OCI-LY7 (cell line): ENCODE measurements around the gene MRPL50. TPM values are rescaled to one million over a fixed set of nuclear protein-coding genes. Genes with fewer than 3 reads are reported as not detected.
A peak's percentile ranks its signal among the peaks of the same experiment; 100 is the strongest.

Experiments
- BruUV-seq: library from RNA; stranded (reverse); fragments of 400-500 nt; replicated peaks from 2 replicates; lab custom pipeline; 2021; lab: Mats Ljungman, UMichigan
- CTCF ChIA-PET: fragments of 300-600 bp; sonication (Branson Sonifier 250); formaldehyde crosslinking; loops from one replicate; lab custom pipeline; 2022; ENCODE audit warnings: antibody characterized with exemption; ENCODE audit not compliant: unreplicated experiment; lab: Charles Lee
- POLR2A ChIA-PET: fragments of 300-600 bp; sonication (Branson Sonifier 250); formaldehyde crosslinking; loops from one replicate; lab custom pipeline; 2022; ENCODE audit warnings: antibody characterized with exemption; lab: Charles Lee
- DNase-seq: peaks from one replicate; pipeline ENCODE4 v3.0.0-alpha.2; 2015; ENCODE audit warnings: low spot score
- H2AFZ ChIP-seq: fragments of 200-600 bp; sonication (generic), shearing (Covaris generic); 2 replicates; pipeline ENCODE4 v1.6.1; 2014; ENCODE audit warnings: mild to moderate bottlenecking, antibody characterized with exemption, low read length, moderate library complexity
- H3K27ac ChIP-seq: fragments of 200-600 bp; sonication (generic); 2 replicates; pipeline ENCODE4 v1.5.1; 2014; ENCODE audit warnings: mixed run types, low read depth, mild to moderate bottlenecking, moderate library complexity, low read length, inconsistent platforms; ENCODE audit not compliant: poor library complexity, severe bottlenecking
- H3K36me3 ChIP-seq: fragments of 200-600 bp; sonication (generic); 2 replicates; pipeline ENCODE4 v1.6.1; 2014; ENCODE audit warnings: mild to moderate bottlenecking, antibody characterized with exemption, low read length, moderate library complexity, mixed read lengths; ENCODE audit not compliant: insufficient read depth
- H3K4me1 ChIP-seq: fragments of 200-600 bp; sonication (generic); 2 replicates; pipeline ENCODE4 v1.5.1; 2014; ENCODE audit warnings: mild to moderate bottlenecking, low read length; ENCODE audit not compliant: insufficient read depth, poor library complexity, severe bottlenecking
- H3K4me2 ChIP-seq: fragments of 200-600 bp; sonication (generic); 2 replicates; pipeline ENCODE4 v1.6.1; 2014; ENCODE audit warnings: mild to moderate bottlenecking, low read length
- H3K4me3 ChIP-seq: fragments of 200-600 bp; sonication (generic); 2 replicates; pipeline ENCODE4 v1.5.1; 2014; ENCODE audit warnings: mild to moderate bottlenecking, low read depth, low read length; ENCODE audit not compliant: poor library complexity, severe bottlenecking
- H3K79me2 ChIP-seq: fragments of 200-600 bp; sonication (generic); 2 replicates; pipeline ENCODE4 v1.6.1; 2016; ENCODE audit warnings: low read depth, mild to moderate bottlenecking, low read length, moderate library complexity, mixed read lengths; ENCODE audit not compliant: insufficient read depth
- H3K9me2 ChIP-seq: fragments of 200-600 bp; sonication (generic); 2 replicates; pipeline ENCODE4 v1.6.1; 2016; ENCODE audit warnings: mild to moderate bottlenecking, low read length, mixed read lengths; ENCODE audit not compliant: insufficient read depth
- H3K9me3 ChIP-seq: fragments of 200-600 bp; sonication (generic); 2 replicates; pipeline ENCODE4 v1.6.1; 2014; ENCODE audit warnings: mild to moderate bottlenecking, mixed run types, low read length, mixed read lengths
- H4K20me1 ChIP-seq: fragments of 200-600 bp; sonication (generic); 2 replicates; pipeline ENCODE4 v1.6.1; 2014; ENCODE audit warnings: mild to moderate bottlenecking, antibody characterized with exemption, low read length, moderate library complexity, mixed read lengths; ENCODE audit not compliant: insufficient read depth
- EZH2phosphoT487 ChIP-seq: fragments of 200-600 bp; sonication (generic); IDR thresholded peaks from 2 replicates; pipeline ENCODE4 v1.6.1; 2018; ENCODE audit warnings: low read depth, borderline replicate concordance, mild to moderate bottlenecking, mixed run types, antibody characterized with exemption, low read length, moderate library complexity, mixed read lengths
- intact Hi-C: fragments of 100-400 bp; cut with micrococcal nuclease; formaldehyde crosslinking; loops from one replicate; pipeline ENCODE4 v1.10.0; 2022; ENCODE audit not compliant: unreplicated experiment
- total RNA-seq, 2 experiments: library from RNA; depleted of rRNA in 1 of 2; stranded (reverse); fragments of >200 nt in 1 of 2; shearing (Covaris generic) in 1 of 2; gene quantifications; 2 replicates each; pipeline ENCODE4 v1.2.3, GENCODE V29; 2014 to 2022
- TF ChIP-seq, protein P1 (sequence below): fragments of 200-600 bp; sonication (generic); conservative IDR thresholded peaks from 2 replicates; pipeline ENCODE4 v1.5.1; 2014; ENCODE audit warnings: mild to moderate bottlenecking, antibody characterized with exemption, low read length, moderate library complexity, mixed read lengths

MRPL50 gene
- total RNA-seq, 2 experiments from 2014 or later: 12.8 to 18.5 TPM

DNA sequence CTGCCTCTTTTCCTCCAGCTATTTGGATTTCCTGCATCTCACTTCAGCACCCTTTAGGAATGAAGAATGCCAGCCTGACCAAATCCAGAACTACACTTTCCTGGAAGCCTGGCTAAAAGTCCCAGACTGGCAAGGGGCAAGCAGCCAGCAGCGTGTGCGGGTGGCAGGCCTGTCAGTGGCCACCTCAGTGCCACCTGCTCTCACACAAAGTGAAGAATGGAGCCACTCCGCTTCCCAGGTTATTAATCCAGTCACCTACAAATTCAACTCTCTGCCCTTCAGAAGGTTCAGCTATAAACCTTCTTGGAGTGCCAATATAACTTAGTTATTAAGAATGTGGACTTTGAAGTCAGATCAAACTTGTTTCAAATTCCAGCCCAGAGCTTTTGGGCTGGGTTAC, 43.9 kb upstream of the MRPL50 start:
- Histone ChIP-seq H3K9me2 (no peaks in the 10 kb centered on the region), H3K79me2 (no peaks in the 10 kb centered on the region), H2AFZ (no peak overlapping the region), H3K4me3 (no peak overlapping the region), H3K36me3 (no peaks in the 10 kb centered on the region), H3K4me1 (peaks cover 10% of the 10 kb centered on the region), H3K9me3 (no peaks in the 10 kb centered on the region), H3K4me2 (no peak overlapping the region), H3K27ac (no peak overlapping the region), H4K20me1 (no peaks in the 10 kb centered on the region)
- BruUV-seq: no TSS peak
- DNase-seq: no peak
- POLR2A ChIA-PET: no interaction called here
- CTCF ChIA-PET: no interaction called here
- intact Hi-C loops: no loop called here
- TF ChIP-seq, protein P1, sequence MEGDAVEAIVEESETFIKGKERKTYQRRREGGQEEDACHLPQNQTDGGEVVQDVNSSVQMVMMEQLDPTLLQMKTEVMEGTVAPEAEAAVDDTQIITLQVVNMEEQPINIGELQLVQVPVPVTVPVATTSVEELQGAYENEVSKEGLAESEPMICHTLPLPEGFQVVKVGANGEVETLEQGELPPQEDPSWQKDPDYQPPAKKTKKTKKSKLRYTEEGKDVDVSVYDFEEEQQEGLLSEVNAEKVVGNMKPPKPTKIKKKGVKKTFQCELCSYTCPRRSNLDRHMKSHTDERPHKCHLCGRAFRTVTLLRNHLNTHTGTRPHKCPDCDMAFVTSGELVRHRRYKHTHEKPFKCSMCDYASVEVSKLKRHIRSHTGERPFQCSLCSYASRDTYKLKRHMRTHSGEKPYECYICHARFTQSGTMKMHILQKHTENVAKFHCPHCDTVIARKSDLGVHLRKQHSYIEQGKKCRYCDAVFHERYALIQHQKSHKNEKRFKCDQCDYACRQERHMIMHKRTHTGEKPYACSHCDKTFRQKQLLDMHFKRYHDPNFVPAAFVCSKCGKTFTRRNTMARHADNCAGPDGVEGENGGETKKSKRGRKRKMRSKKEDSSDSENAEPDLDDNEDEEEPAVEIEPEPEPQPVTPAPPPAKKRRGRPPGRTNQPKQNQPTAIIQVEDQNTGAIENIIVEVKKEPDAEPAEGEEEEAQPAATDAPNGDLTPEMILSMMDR: no peak
- no peak for TF ChIP-seq EZH2phosphoT487

DNA sequence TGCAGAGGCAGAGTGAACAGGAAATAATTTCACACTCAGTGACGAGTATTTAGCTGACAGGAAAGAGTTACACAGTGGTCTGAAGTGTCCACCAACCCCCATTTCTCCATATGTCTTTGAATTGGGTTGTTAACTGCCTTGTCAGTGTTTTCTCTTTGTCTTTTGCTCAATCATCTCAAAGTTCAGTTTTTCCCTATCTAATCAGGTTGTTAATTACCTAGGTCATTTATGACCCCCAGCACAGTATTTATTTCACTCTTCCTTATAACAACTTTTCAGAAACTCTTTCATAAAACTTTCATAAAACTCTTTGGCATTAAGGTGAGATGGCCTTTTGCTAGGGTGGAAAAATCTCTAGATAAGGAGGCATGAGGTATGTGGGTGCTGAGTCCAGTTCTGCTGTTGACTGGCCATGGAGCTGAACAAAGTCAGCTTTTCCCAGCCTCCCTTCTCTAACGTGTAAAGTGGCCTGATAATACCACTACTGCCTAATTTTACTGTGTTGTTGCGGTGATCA, 42.4 kb upstream of the MRPL50 start:
- H4K20me1 ChIP-seq: no peaks in the 10 kb centered on the region
- no peak overlapping the region for H3K4me3 ChIP-seq
- H3K4me2 ChIP-seq: peak overlapping the region; percentile 37
- H3K9me3 ChIP-seq: no peaks in the 10 kb centered on the region
- TF ChIP-seq, protein P1: no peak
- no peak for TF ChIP-seq EZH2phosphoT487
- no peaks in the 10 kb centered on the region for H3K36me3 ChIP-seq
- intact Hi-C loops: no loop called here
- no peak overlapping the region for H3K27ac ChIP-seq
- peak; percentile 30 for DNase-seq
- peaks cover 10% of the 10 kb centered on the region for H3K4me1 ChIP-seq
- ChIA-PET CTCF (no interaction called here), POLR2A (no interaction called here)
- no peaks in the 10 kb centered on the region for H3K79me2 ChIP-seq
- H3K9me2 ChIP-seq: no peaks in the 10 kb centered on the region
- peak overlapping the region; percentile 46; the same call in 1 of the 2 replicates for H2AFZ ChIP-seq
- BruUV-seq: no TSS peak

DNA sequence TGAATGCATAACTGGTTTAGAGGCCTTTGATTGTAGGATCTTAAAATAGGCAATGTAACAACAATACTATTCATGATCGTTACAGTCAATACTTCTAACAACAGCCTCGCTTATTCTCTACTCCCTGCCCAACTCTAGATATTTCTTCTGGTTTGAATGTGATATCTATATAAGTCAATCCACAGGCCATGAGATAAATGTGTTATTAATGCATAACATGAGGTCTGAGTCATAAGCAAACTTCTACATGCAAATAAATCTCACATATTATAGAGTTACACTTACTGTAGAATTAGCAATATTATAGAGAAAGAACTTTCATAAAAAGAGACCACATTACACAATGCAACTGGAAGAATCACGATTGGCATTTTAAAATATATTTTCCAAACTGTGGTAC, 40.1 kb upstream of the MRPL50 start:
- Histone ChIP-seq H3K4me2 (no peak overlapping the region), H4K20me1 (no peaks in the 10 kb centered on the region), H3K27ac (no peak overlapping the region), H3K36me3 (no peaks in the 10 kb centered on the region), H3K9me3 (no peaks in the 10 kb centered on the region), H3K4me3 (no peak overlapping the region), H3K79me2 (no peaks in the 10 kb centered on the region), H3K4me1 (peaks cover 16% of the 10 kb centered on the region), H3K9me2 (no peaks in the 10 kb centered on the region), H2AFZ (no peak overlapping the region)
- intact Hi-C loops: no loop called here
- DNase-seq: no peak
- CTCF ChIA-PET: interaction anchor here (1.1 kb wide), 1 partner anchor 8 kb away, joined by 4 read pairs; no protein-coding TSS in a partner anchor
- TF ChIP-seq, protein P1: no peak
- no peak for TF ChIP-seq EZH2phosphoT487
- POLR2A ChIA-PET: no interaction called here
- no TSS peak for BruUV-seq
